Osteoblast (primary cell): Measurements from ENCODE around the gene AMIGO3. TPM values are rescaled to one million over a fixed set of nuclear protein-coding genes. Genes with fewer than 3 reads are reported as not detected.

ENCODE experiments used
- DNase-seq: peaks from one replicate; pipeline ENCODE4 v3.0.0; 2011; ENCODE audit warnings: low spot score, mixed read lengths; ENCODE audit not compliant: insufficient read length; ENCODE audit errors: missing footprints
- H2AFZ ChIP-seq: 2 replicates; pipeline ENCODE4 v1.6.0; 2011; ENCODE audit warnings: mild to moderate bottlenecking, low read length
- H3K27ac ChIP-seq: 2 replicates; pipeline ENCODE4 v1.5.1; 2011; ENCODE audit warnings: mild to moderate bottlenecking, low read depth, low read length, moderate library complexity
- H3K27me3 ChIP-seq: 2 replicates; pipeline ENCODE4 v1.6.0; 2012; ENCODE audit warnings: mild to moderate bottlenecking, control low read depth, inconsistent platforms, low read length, moderate library complexity; ENCODE audit not compliant: insufficient read depth
- H3K36me3 ChIP-seq: 2 replicates; pipeline ENCODE4 v1.5.1; 2011; ENCODE audit warnings: mild to moderate bottlenecking, low read length, control low read depth, moderate library complexity; ENCODE audit not compliant: insufficient read depth
- H3K4me1 ChIP-seq: 2 replicates; pipeline ENCODE4 v1.5.1; 2011; ENCODE audit warnings: mild to moderate bottlenecking, low read length, control low read depth, moderate library complexity; ENCODE audit not compliant: insufficient read depth
- H3K4me2 ChIP-seq: 2 replicates; pipeline ENCODE4 v1.6.0; 2011; ENCODE audit warnings: mild to moderate bottlenecking, low read length; ENCODE audit not compliant: insufficient read depth
- H3K4me3 ChIP-seq: fragments of 200-600 bp; sonication (generic); 3 replicates; pipeline ENCODE4 v1.5.1; 2012; ENCODE audit warnings: mild to moderate bottlenecking, low read length, inconsistent platforms; ENCODE audit not compliant: insufficient read depth
- H3K79me2 ChIP-seq: 2 replicates; pipeline ENCODE4 v1.6.0; 2012; ENCODE audit warnings: mild to moderate bottlenecking, low read length, control low read depth, inconsistent platforms; ENCODE audit not compliant: insufficient read depth
- H3K9me3 ChIP-seq: 2 replicates; pipeline ENCODE4 v1.5.1; 2011; ENCODE audit warnings: low read depth, low read length, control low read depth
- H4K20me1 ChIP-seq: 2 replicates; pipeline ENCODE4 v1.6.0; 2012; ENCODE audit warnings: mild to moderate bottlenecking, low read length, control low read depth; ENCODE audit not compliant: insufficient read depth
- CTCF ChIP-seq: IDR thresholded peaks from 2 replicates; pipeline ENCODE4 v1.5.1; 2011; ENCODE audit warnings: mild to moderate bottlenecking, low read depth, low read length, moderate library complexity; ENCODE audit errors: extremely low read depth
- total RNA-seq: library from RNA; depleted of rRNA; stranded (reverse); fragments of >200 nt; gene quantifications from 2 replicates; pipeline ENCODE4 v1.2.3, GENCODE V29; 2012

AMIGO3 gene
- total RNA-seq, 1 donor, result 1.8 TPM

- Histone ChIP-seq H2AFZ (no peak overlapping the region), H3K27ac (no peak overlapping the region), H3K9me3 (no peaks in the 10 kb centered on the region), H4K20me1 (peaks cover 13% of the 10 kb centered on the region), H3K79me2 (no peaks in the 10 kb centered on the region), H3K4me2 (no peak overlapping the region), H3K27me3 (no peaks in the 10 kb centered on the region), H3K4me1 (no peaks in the 10 kb centered on the region), H3K36me3 (peaks cover 16% of the 10 kb centered on the region), H3K4me3 (no peak overlapping the region)
- peak; percentile 42 for DNase-seq
- no peak for TF ChIP-seq CTCF
Measured at GRCh38 chr3:49706456-49707112, 12.9 kb downstream of the AMIGO3 start.

GRCh38 chr3:49705390-49705960, 14.0 kb downstream of the AMIGO3 start:
- H3K79me2 ChIP-seq, result no peaks in the 10 kb centered on the region
- peak; percentile 45 for DNase-seq
- no peak overlapping the region for H3K4me2 ChIP-seq
- no peaks in the 10 kb centered on the region for H3K27me3 ChIP-seq
- no peak for TF ChIP-seq CTCF
- H3K4me1 ChIP-seq, result no peaks in the 10 kb centered on the region
- peaks cover 25% of the 10 kb centered on the region for H3K36me3 ChIP-seq
- H2AFZ ChIP-seq, result no peak overlapping the region
- no peak overlapping the region for H3K4me3 ChIP-seq
- peaks cover 14% of the 10 kb centered on the region for H4K20me1 ChIP-seq
- no peak overlapping the region for H3K27ac ChIP-seq
- no peaks in the 10 kb centered on the region for H3K9me3 ChIP-seq

GRCh38 chr3:49704629-49705028, 14.9 kb downstream of the AMIGO3 start:
- DNase-seq, result no peak
- Histone ChIP-seq H3K4me2 (no peak overlapping the region), H3K36me3 (peaks cover 30% of the 10 kb centered on the region), H2AFZ (no peak overlapping the region), H3K79me2 (no peaks in the 10 kb centered on the region), H3K9me3 (no peaks in the 10 kb centered on the region), H3K4me3 (no peak overlapping the region), H4K20me1 (peaks cover 14% of the 10 kb centered on the region), H3K27ac (no peak overlapping the region), H3K27me3 (no peaks in the 10 kb centered on the region), H3K4me1 (no peaks in the 10 kb centered on the region)
- no peak for TF ChIP-seq CTCF

GRCh38 chr3:49703956-49704355, 15.5 kb downstream of the AMIGO3 start:
- H3K4me1 ChIP-seq, result no peaks in the 10 kb centered on the region
- no peak for TF ChIP-seq CTCF
- no peak overlapping the region for H3K27ac ChIP-seq
- no peak overlapping the region for H3K4me3 ChIP-seq
- H3K4me2 ChIP-seq, result no peak overlapping the region
- H3K79me2 ChIP-seq, result no peaks in the 10 kb centered on the region
- DNase-seq, result no peak
- no peaks in the 10 kb centered on the region for H3K27me3 ChIP-seq
- peaks cover 30% of the 10 kb centered on the region for H3K36me3 ChIP-seq
- H3K9me3 ChIP-seq, result no peaks in the 10 kb centered on the region
- peaks cover 14% of the 10 kb centered on the region for H4K20me1 ChIP-seq
- no peak overlapping the region for H2AFZ ChIP-seq
